B cell (primary cell): Measurements from ENCODE around the gene NEAT1. TPM values are rescaled to one million over a fixed set of nuclear protein-coding genes. Genes with fewer than 3 reads are reported as not detected.

ENCODE experiments used
- ATAC-seq: fragments of 200-7000 bp; cut with Tn5 transposase; one replicate; pipeline ENCODE4 v1.10.0; 2021; ENCODE audit warnings: low read depth, mild to moderate bottlenecking, moderate number of reproducible peaks, moderate library complexity
- CTCF ChIA-PET: fragments of 350-600 bp; sonication (Branson Sonifier 250); formaldehyde crosslinking; loops from one replicate; lab custom pipeline; 2021; ENCODE audit warnings: antibody characterized with exemption, inconsistent platforms; lab: Charles Lee
- POLR2A ChIA-PET: fragments of 350-600 bp; sonication (Branson Sonifier 250); formaldehyde crosslinking; loops from one replicate; lab custom pipeline; 2021; ENCODE audit warnings: antibody characterized with exemption; lab: Charles Lee
- DNase-seq: peaks from one replicate; pipeline ENCODE4 v3.0.0; 2013
- H2AFZ ChIP-seq: 2 replicates; pipeline ENCODE4 v1.6.1; 2012; ENCODE audit warnings: mild to moderate bottlenecking, low read depth, low read length; ENCODE audit not compliant: insufficient read depth, poor library complexity, severe bottlenecking
- H3K27ac ChIP-seq, 2 donors: 1 replicate in 1 of 2; 2 replicates in 1 of 2; pipeline ENCODE4 v1.5.1; 2012 to 2013; ENCODE audit warnings: low read length in 2 of 2, mild to moderate bottlenecking in 2 of 2, moderate library complexity in 1 of 2
- H3K27me3 ChIP-seq, 4 experiments: fragments of 200-600 bp in 1 of 4; sonication (generic) in 1 of 4; replicated peaks in 1 of 4; 1 replicate in 2 of 4; 2 replicates in 2 of 4; pipeline versions ENCODE4 v1.6.1 to v1.7.0; 2013 to 2016; ENCODE audit warnings: low read length in 3 of 4, mild to moderate bottlenecking in 2 of 4, mixed read lengths in 1 of 4, moderate library complexity in 1 of 4; ENCODE audit not compliant: insufficient read depth in 4 of 4, control insufficient read depth in 3 of 4; ENCODE audit errors: control extremely low read depth in 1 of 4
- H3K36me3 ChIP-seq, 2 experiments: replicated peaks in 1 of 2; 1 replicate in 1 of 2; 2 replicates in 1 of 2; pipeline versions ENCODE4 v1.6.1 to v1.7.1; 2013; ENCODE audit warnings: low read length in 1 of 2; ENCODE audit not compliant: insufficient read depth in 2 of 2, control insufficient read depth in 1 of 2; ENCODE audit errors: control extremely low read depth in 1 of 2, extremely low read depth in 1 of 2
- H3K4me1 ChIP-seq, 2 donors: fragments of 200-600 bp in 1 of 2; sonication (generic) in 1 of 2; 1 replicate in 1 of 2; 2 replicates in 1 of 2; pipeline versions ENCODE4 v1.5.1 to v1.6.1; 2013 to 2017; ENCODE audit warnings: low read length in 2 of 2; ENCODE audit not compliant: control insufficient read depth in 2 of 2, insufficient read depth in 2 of 2
- H3K4me2 ChIP-seq: replicated peaks from 2 replicates; pipeline ENCODE3; 2012; ENCODE audit warnings: mild to moderate bottlenecking, low read depth, low read length; ENCODE audit not compliant: poor library complexity, severe bottlenecking
- H3K4me3 ChIP-seq, 5 experiments: fragments of 200-600 bp in 1 of 5; sonication (generic) in 1 of 5; 1 replicate in 3 of 5; 2 replicates in 2 of 5; pipeline versions ENCODE4 v1.5.1 to v1.7.0; 2011 to 2016; ENCODE audit warnings: low read length in 4 of 5, mild to moderate bottlenecking in 4 of 5, low read depth in 2 of 5, control low read depth in 1 of 5, moderate library complexity in 1 of 5; ENCODE audit not compliant: insufficient read depth in 1 of 5; ENCODE audit errors: control extremely low read depth in 1 of 5, extremely low read depth in 1 of 5
- H3K79me2 ChIP-seq: fragments of 200-600 bp; sonication (generic); one replicate; pipeline ENCODE4 v1.6.0; 2016; ENCODE audit warnings: low read length; ENCODE audit not compliant: control insufficient read depth, insufficient read depth
- H3K9ac ChIP-seq: fragments of 200-600 bp; sonication (generic); 2 replicates; pipeline ENCODE4 v1.6.1; 2017; ENCODE audit warnings: mild to moderate bottlenecking, low read length, moderate library complexity
- H3K9me3 ChIP-seq, 3 donors: one replicate each; pipeline versions ENCODE4 v1.6.1 to v1.7.1; 2013; ENCODE audit warnings: low read length in 2 of 3; ENCODE audit not compliant: control insufficient read depth in 2 of 3, insufficient read depth in 1 of 3; ENCODE audit errors: control extremely low read depth in 1 of 3
- H4K20me1 ChIP-seq: 2 replicates; pipeline ENCODE4 v1.6.0; 2012; ENCODE audit warnings: mild to moderate bottlenecking, low read length; ENCODE audit not compliant: insufficient read depth, control insufficient read depth, poor library complexity, severe bottlenecking
- H3K27ac Mint-ChIP-seq: one replicate; pipeline ENCODE4 v1.8.0; 2021; ENCODE audit warnings: mixed read lengths
- H3K27me3 Mint-ChIP-seq: one replicate; pipeline ENCODE4 v1.8.0; 2021; ENCODE audit warnings: mixed read lengths
- H3K4me1 Mint-ChIP-seq: one replicate; pipeline ENCODE4 v1.8.0; 2021; ENCODE audit warnings: mixed read lengths
- H3K4me3 Mint-ChIP-seq: one replicate; pipeline ENCODE4 v1.8.0; 2021; ENCODE audit warnings: mixed read lengths
- H3K9me3 Mint-ChIP-seq: one replicate; pipeline ENCODE4 v1.8.0; 2022; ENCODE audit warnings: mixed read lengths; ENCODE audit not compliant: insufficient read depth
- CTCF ChIP-seq: fragments of 200-600 bp; IDR thresholded peaks from one replicate; pipeline ENCODE4 v1.8.0; 2022; ENCODE audit warnings: antibody characterized with exemption, mild to moderate bottlenecking
- EZH2 ChIP-seq: IDR thresholded peaks from 2 replicates; pipeline ENCODE4 v1.6.1; 2012; ENCODE audit warnings: borderline replicate concordance, low read depth, mild to moderate bottlenecking, moderate library complexity, low read length; ENCODE audit not compliant: insufficient read depth, poor library complexity, severe bottlenecking
- WGBS: methylation state at CpG from one replicate; pipeline ENCODE4 v1.1.5; 2013; ENCODE audit warnings: missing lambda C conversion rate; ENCODE audit not compliant: insufficient coverage; 5-methylcytosine and 5-hydroxymethylcytosine counted together
- intact Hi-C: fragments of 100-400 bp; cut with micrococcal nuclease; formaldehyde crosslinking; loops from one replicate; pipeline ENCODE4 v1.10.0; 2022
- polyA plus RNA-seq: library from polyadenylated mRNA; depleted of rRNA; stranded (reverse); fragments of >200 nt; gene quantifications from 2 replicates; pipeline ENCODE4 v1.2.3, GENCODE V29; 2012
- total RNA-seq, 2 donors: library from RNA; stranded (reverse); fragments of 120-200 nt in 1 of 2; gene quantifications; 1 replicate in 1 of 2; 2 replicates in 1 of 2; pipeline versions ENCODE4 v1.2.3 to v1.2.4, GENCODE V29; 2013 to 2022

NEAT1 gene
- total and polyA plus RNA-seq, 2 donors (not counting 1 experiment from before 2014, with no cell fraction given): 66.7 to 1,642 TPM

- H3K4me1 Mint-ChIP-seq: peaks cover 57% of the 10 kb centered on the region
- TF ChIP-seq CTCF (no peak), EZH2 (no peak)
- ATAC-seq: no peak
- H3K4me1 ChIP-seq: peaks cover 35 to 71% of the 10 kb centered on the region in 2 donors
- peak overlapping the region; percentile 92 for H3K4me3 Mint-ChIP-seq
- H3K4me3 ChIP-seq: peak overlapping the region; percentile 44 to 81 (median 61)
- no peak for DNase-seq
- H4K20me1 ChIP-seq: peaks cover 2% of the 10 kb centered on the region
- H3K27me3 ChIP-seq: no peaks in the 10 kb centered on the region
- peak overlapping the region; percentile 100 for H3K4me2 ChIP-seq
- ChIA-PET POLR2A (interaction anchor here (0.6 to 7.2 kb wide), 11 partner anchors 20 to 329 kb away, joined by 3 to 107 read pairs (median 5); partner anchors contain the start of genes MALAT1 and NEAT1), CTCF (interaction anchor here (0.6 to 12.5 kb wide), 9 partner anchors 24 to 182 kb away, joined by 3 to 252 read pairs (median 4); partner anchors contain the start of gene MALAT1)
- H3K79me2 ChIP-seq: peaks cover 61% of the 10 kb centered on the region
- no peaks in the 10 kb centered on the region for H3K9me3 ChIP-seq
- peaks cover 0 to 8% of the 10 kb centered on the region in 2 experiments for H3K36me3 ChIP-seq
- H2AFZ ChIP-seq: peak overlapping the region; percentile 88
- 20% methylated on average over 12 of the region's 12 CpGs for WGBS
- peak overlapping the region; percentile 91 for H3K27ac ChIP-seq
- intact Hi-C loops: loop anchor here (1.0 to 5.0 kb wide), 11 partner anchors 16 to 189 kb away; partner anchors contain the start of genes FAM89B, TIGD3 and ZNRD2
- no peaks in the 10 kb centered on the region for H3K27me3 Mint-ChIP-seq
- no peaks in the 10 kb centered on the region for H3K9me3 Mint-ChIP-seq
- peak overlapping the region; percentile 98 for H3K27ac Mint-ChIP-seq
- peak overlapping the region; percentile 87 for H3K9ac ChIP-seq
Measured at GRCh38 chr11:65382804-65383368, 39.7 kb upstream of the NEAT1 start.

GRCh38 chr11:65383778-65384177 lies 38.8 kb upstream of the NEAT1 start:
- ATAC-seq (no peak), DNase-seq (no peak)
- TF ChIP-seq EZH2: no peak
- TF ChIP-seq CTCF: no peak
- 100% methylated on average over 4 of the region's 6 CpGs for WGBS
- H3K36me3 ChIP-seq: peaks cover 0 to 15% of the 10 kb centered on the region in 2 experiments
- peaks cover 11% of the 10 kb centered on the region for H4K20me1 ChIP-seq
- Mint-ChIP-seq H3K4me3 (peak overlapping the region; percentile 92), H3K9me3 (no peaks in the 10 kb centered on the region), H3K27me3 (no peaks in the 10 kb centered on the region), H3K4me1 (peaks cover 56% of the 10 kb centered on the region), H3K27ac (peak overlapping the region; percentile 92)
- H3K9ac ChIP-seq: no peak overlapping the region
- ChIA-PET POLR2A (interaction anchor here (1.2 to 7.2 kb wide), 6 partner anchors 20 to 125 kb away, joined by 3 to 107 read pairs (median 27); partner anchors contain the start of genes MALAT1 and NEAT1), CTCF (interaction anchor here (1.7 to 12.5 kb wide), 3 partner anchors 34 to 121 kb away, joined by 3 to 252 read pairs (median 108); partner anchors contain the start of gene MALAT1)
- H3K79me2 ChIP-seq: peaks cover 69% of the 10 kb centered on the region
- peak overlapping the region in 1 of 2 donors; percentile 91 for H3K27ac ChIP-seq
- intact Hi-C loops: loop anchor here (2.0 to 5.0 kb wide), 2 partner anchors 17 to 189 kb away; partner anchors contain the start of genes FAM89B and ZNRD2
- H3K4me2 ChIP-seq: no peak overlapping the region
- no peak overlapping the region for H3K4me3 ChIP-seq
- H3K27me3 ChIP-seq: no peaks in the 10 kb centered on the region
- no peaks in the 10 kb centered on the region for H3K9me3 ChIP-seq
- no peak overlapping the region for H2AFZ ChIP-seq
- H3K4me1 ChIP-seq: peaks cover 36 to 71% of the 10 kb centered on the region in 2 donors
